NOMO-1 treated with dmso at 0.1 percent for 144 hours (cell line): ENCODE results near the gene PDCD10.

Source experiments
- DNase-seq: peaks from one replicate; lab custom pipeline; 2025; ENCODE audit not compliant: unreplicated experiment; lab: John Stamatoyannopoulos, UW

Gene PDCD10

GRCh38 chr3:167735233-167736138 lies 794 bp upstream of the PDCD10 start, which contains the start of gene SERPINI1:
TSS of gene SERPINI1 (plus strand) at chr3:167735721. CDS start at chr3:167789129, 53,408 bp downstream.
- DNase-seq: peak; percentile 95

GRCh38 chr3:167733961-167734497 lies 663 bp downstream of the PDCD10 start:
- DNase-seq: no peak

DNA sequence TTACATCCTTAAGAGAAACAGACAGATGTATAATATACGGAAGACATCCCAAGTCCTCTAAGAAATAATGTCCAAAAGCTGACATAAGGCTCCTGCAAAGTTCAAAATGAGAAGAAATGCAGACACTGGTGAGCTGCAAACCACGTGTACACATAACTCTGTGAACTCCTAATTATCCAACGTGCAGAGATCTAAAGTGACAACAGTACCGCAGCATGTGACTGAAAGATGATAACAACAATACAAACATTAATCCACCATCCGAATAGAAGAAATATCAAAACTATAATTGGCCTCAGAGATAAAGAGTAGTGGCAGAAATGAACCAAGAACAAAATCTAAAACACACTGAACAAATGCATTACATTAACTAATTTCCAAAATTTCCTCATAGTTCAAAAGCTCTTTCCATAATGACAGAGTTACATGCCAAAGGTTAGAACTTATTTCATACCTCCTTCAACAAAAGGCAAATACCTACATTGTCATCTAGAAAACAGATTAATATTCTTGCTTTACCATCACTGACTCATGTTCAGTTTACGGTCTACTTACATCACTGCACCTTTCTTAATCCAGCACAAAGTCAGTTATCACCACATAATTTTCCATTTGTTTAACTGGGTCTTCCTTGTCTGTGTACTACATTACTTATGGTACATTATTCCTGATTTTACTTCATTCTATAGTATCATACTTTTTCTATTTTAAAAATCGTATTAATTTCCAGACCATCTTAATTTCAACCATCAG lies 2.2 kb downstream of the PDCD10 start:
- no peak for DNase-seq

GRCh38 chr3:167731393-167731792 lies 3.3 kb downstream of the PDCD10 start:
- DNase-seq: no peak

- no peak for DNase-seq
These were observed 5.1 kb downstream of the PDCD10 start for GRCh38 chr3:167729591-167729990.

DNA sequence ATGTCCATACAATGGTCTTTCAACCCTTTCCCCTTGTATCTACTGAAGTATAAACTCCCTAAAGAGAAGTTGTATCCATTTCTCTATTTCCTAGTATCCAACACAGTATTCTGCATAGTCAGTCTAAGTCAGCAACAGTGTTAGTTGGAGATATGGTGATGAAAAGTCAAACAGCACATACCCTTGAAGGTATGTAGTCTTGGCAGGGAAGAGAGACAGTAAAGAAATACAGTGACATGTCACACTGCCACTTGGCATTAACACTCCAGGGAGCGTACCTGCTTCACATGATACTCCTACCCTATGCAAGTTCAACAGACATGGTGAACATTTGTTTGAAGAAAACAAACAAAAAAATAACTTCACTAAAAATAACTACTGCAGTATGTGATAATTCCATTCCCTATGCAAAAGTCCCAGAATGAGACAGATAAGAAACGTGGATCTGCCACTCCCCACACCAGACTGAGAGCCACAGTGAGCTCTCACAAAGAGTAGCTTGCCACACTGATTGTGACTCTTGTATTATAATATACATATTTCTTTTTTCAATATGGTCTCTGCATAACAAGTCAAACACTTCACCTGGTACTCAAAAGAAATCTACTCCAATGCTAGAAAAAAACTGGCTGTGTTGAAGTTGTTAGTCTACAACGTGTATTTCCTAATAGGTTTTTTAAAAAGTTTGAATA lies 5.9 kb downstream of the PDCD10 start:
- DNase-seq: no peak

GRCh38 chr3:167728176-167728575 lies 6.5 kb downstream of the PDCD10 start:
- DNase-seq: no peak

- no peak for DNase-seq
These were observed 10.8 kb downstream of the PDCD10 start for GRCh38 chr3:167723872-167724271.

- DNase-seq: no peak
These were observed 11.6 kb downstream of the PDCD10 start for GRCh38 chr3:167723025-167723512.

GRCh38 chr3:167718582-167718981 lies 16.1 kb downstream of the PDCD10 start:
- no peak for DNase-seq

DNA sequence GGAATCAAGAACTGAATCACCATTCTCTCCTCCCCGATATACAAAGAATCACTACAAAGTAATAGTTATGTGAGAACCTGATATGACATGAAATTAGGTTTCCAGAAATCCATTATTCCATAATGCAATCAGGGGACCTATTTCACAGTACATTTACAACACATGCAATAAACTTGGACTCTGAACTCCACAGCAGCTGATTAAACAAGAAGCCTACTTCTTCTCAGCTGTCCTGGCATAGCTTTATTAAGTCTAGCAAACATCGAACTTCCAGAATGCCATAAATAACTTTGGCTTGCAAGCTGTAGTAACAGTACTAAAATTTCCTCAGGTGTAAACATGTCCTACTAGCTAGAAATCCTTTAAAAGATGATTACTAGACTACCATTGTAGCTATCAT lies 17.8 kb downstream of the PDCD10 start:
- no peak for DNase-seq

DNA sequence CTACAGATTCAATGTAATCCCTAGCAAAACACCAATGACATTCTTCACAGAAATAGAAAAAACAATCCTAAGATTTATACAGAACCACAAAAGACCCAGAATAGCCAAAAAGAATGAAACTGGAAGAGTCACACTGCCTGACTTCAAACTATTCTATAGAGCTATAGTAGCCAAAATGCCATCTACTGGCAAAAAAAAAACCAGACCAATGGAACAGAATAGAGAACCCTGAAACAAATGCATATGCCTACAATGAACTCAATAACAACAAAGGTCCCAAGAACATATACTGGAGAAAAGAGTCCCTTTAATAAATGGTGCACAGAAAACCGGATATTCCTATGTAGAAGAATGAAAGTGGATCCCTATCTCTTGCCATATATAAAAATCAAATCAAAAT lies 19.8 kb downstream of the PDCD10 start:
- DNase-seq: no peak

- no peak for DNase-seq
These were observed 22.2 kb downstream of the PDCD10 start for GRCh38 chr3:167712445-167712844.

DNA sequence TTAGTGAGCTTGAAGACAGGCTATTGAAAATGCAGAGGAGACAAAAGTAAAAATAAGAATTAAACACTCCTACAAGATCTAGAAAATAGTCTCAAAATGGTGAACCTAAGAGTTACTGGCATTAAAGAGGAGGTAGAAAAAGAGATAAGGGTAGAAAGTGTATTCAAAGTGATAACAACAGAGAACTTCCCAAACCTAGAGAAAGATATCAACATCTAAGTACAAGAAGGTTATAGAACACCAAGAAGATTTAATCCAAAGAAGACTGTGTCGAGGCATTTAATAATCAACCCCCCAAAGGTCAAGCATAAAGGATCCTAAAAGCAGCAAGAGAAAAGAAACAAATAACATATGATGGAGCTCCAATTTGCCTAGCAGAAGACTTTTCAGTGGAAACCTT lies 23.3 kb downstream of the PDCD10 start:
- DNase-seq: no peak

GRCh38 chr3:167710552-167710951 lies 24.1 kb downstream of the PDCD10 start:
- no peak for DNase-seq

DNA sequence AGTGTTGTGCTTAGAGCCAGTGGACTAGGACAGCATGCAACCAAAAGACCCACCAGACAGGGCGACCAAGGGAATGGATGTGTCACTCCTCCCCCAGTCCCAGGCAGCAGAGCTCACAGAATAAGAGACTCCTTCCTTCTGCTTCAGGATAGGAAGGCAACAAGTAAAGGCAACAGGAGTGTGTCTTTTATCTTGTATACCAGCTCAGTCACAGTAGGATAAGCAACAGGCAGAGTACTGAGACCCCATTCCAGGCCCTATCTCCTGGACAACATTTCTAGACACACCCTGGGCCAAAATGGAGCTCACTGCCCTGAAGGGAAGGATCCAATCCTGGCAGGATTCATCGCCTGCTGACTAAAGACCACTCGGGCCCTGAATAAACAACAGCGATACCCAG lies 25.0 kb downstream of the PDCD10 start:
- no peak for DNase-seq

- DNase-seq: no peak
These were observed 28.9 kb downstream of the PDCD10 start for GRCh38 chr3:167705840-167706239.

DNA sequence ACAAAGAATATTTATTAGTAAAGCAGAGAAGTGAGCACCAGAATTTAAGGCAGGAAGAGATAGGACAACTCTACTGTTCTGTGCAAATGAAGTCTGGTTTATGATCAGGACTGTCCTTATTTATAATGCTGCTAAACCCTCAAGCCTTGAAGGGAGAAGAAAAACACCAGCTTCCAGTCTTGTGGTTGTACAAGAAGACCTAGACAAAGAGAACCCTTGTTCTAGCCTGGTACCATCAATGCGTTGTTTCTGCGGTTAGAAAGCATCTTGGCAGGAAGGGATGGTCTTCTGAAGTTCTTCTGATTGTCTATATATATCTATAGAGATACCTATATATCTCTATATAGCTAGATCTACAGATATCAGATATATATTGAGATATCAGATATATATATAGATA lies 33.8 kb downstream of the PDCD10 start:
- no peak for DNase-seq

GRCh38 chr3:167700046-167700445 lies 34.6 kb downstream of the PDCD10 start:
- DNase-seq: no peak

GRCh38 chr3:167694121-167694520 lies 40.6 kb downstream of the PDCD10 start:
- no peak for DNase-seq

DNA sequence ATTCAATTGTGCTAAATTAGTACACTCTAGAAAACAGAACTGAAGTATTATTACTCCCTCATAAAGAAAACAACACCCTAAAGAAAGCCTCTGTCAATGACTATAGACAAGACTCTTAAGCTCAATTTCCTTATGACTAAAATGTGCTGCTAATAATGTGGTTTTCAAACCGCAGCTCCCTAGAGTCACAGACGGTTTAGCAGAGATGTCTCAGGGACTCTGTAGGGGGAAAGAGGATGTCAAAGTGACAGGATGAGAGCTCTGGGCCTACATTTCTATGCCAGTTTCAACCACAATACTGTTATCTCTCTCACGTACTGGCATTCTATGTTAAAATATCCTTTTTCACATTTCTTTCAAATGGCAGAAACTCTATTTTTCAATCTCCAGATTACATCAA lies 43.3 kb downstream of the PDCD10 start:
- DNase-seq: peak; percentile 52
